ENCODE measurements around the gene PHC2. TPM values are rescaled to one million over a fixed set of nuclear protein-coding genes. Genes with fewer than 3 reads are reported as not detected.

PHC2 gene
- polyA plus RNA-seq, 1 donor from 2014 or later: 171 TPM

DNA sequence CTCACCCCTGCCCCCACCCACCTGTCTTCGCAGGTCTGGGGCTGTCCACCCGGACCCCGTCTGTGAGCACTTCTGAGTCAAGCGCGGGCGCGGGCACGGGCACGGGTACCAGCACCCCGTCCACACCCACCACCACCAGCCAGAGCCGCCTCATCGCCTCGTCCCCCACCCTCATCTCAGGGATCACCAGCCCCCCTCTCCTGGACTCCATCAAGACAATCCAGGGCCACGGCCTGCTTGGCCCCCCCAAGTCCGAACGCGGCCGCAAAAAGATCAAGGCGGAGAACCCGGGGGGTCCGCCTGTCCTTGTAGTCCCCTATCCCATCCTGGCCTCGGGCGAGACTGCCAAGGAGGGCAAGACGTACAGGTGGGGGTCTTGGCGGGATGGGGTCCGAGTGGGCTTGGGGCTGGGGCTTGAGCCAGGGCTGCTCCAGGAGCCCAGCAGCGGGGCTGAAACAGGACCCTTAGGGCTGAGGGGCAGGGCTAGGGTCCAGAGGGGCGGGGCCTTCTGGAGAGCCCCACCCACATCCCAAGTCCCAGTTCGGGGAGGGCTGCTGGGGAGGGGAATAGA, 150.7 kb downstream of the PHC2 start:
- no peak overlapping the region for H3K4me3 ChIP-seq (ENCODE audit: low read length)
- no peaks in the 10 kb centered on the region for H3K27me3 ChIP-seq (ENCODE audit: insufficient read depth, low read depth, low read length)
- no peaks in the 10 kb centered on the region for H3K9me2 ChIP-seq (ENCODE audit: insufficient read depth, low read length)
- H3K9me3 ChIP-seq (ENCODE audit: low read length): no peaks in the 10 kb centered on the region
- H3F3A ChIP-seq (ENCODE audit: insufficient read depth, low read length, poor library complexity, severe bottlenecking): no peaks in the 10 kb centered on the region
- TF ChIP-seq, protein P1, sequence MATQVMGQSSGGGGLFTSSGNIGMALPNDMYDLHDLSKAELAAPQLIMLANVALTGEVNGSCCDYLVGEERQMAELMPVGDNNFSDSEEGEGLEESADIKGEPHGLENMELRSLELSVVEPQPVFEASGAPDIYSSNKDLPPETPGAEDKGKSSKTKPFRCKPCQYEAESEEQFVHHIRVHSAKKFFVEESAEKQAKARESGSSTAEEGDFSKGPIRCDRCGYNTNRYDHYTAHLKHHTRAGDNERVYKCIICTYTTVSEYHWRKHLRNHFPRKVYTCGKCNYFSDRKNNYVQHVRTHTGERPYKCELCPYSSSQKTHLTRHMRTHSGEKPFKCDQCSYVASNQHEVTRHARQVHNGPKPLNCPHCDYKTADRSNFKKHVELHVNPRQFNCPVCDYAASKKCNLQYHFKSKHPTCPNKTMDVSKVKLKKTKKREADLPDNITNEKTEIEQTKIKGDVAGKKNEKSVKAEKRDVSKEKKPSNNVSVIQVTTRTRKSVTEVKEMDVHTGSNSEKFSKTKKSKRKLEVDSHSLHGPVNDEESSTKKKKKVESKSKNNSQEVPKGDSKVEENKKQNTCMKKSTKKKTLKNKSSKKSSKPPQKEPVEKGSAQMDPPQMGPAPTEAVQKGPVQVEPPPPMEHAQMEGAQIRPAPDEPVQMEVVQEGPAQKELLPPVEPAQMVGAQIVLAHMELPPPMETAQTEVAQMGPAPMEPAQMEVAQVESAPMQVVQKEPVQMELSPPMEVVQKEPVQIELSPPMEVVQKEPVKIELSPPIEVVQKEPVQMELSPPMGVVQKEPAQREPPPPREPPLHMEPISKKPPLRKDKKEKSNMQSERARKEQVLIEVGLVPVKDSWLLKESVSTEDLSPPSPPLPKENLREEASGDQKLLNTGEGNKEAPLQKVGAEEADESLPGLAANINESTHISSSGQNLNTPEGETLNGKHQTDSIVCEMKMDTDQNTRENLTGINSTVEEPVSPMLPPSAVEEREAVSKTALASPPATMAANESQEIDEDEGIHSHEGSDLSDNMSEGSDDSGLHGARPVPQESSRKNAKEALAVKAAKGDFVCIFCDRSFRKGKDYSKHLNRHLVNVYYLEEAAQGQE (IDR thresholded peaks at IDR 0.05; ENCODE audit: borderline replicate concordance): no peak
- TF ChIP-seq MXI1 (conservative IDR thresholded peaks at IDR 0.05; ENCODE audit: poor library complexity, severe bottlenecking): no peak
- no peak for TF ChIP-seq RAD21 (conservative IDR thresholded peaks at IDR 0.05)
- TF ChIP-seq, protein P2, sequence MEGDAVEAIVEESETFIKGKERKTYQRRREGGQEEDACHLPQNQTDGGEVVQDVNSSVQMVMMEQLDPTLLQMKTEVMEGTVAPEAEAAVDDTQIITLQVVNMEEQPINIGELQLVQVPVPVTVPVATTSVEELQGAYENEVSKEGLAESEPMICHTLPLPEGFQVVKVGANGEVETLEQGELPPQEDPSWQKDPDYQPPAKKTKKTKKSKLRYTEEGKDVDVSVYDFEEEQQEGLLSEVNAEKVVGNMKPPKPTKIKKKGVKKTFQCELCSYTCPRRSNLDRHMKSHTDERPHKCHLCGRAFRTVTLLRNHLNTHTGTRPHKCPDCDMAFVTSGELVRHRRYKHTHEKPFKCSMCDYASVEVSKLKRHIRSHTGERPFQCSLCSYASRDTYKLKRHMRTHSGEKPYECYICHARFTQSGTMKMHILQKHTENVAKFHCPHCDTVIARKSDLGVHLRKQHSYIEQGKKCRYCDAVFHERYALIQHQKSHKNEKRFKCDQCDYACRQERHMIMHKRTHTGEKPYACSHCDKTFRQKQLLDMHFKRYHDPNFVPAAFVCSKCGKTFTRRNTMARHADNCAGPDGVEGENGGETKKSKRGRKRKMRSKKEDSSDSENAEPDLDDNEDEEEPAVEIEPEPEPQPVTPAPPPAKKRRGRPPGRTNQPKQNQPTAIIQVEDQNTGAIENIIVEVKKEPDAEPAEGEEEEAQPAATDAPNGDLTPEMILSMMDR (IDR thresholded peaks at IDR 0.05; ENCODE audit: poor library complexity, severe bottlenecking): no peak
- no peak overlapping the region for H3K27ac ChIP-seq (ENCODE audit: low read length)
- no peaks in the 10 kb centered on the region for H3K79me2 ChIP-seq (replicated peaks; ENCODE audit: insufficient read depth, low read length)
- no peak overlapping the region for H3K4me2 ChIP-seq (ENCODE audit: low read length)
- H4K20me1 ChIP-seq (ENCODE audit: insufficient read depth): no peaks in the 10 kb centered on the region
- no peak overlapping the region for H2AFZ ChIP-seq (ENCODE audit: low read depth, low read length)
- H3K9ac ChIP-seq (ENCODE audit: low read length): no peak overlapping the region
- peaks cover 5% of the 10 kb centered on the region for H3K36me3 ChIP-seq (ENCODE audit: insufficient read depth, low read length)

GRCh38 chr1:33277488-33278084, 153.3 kb downstream of the PHC2 start:
- TF ChIP-seq, protein P1 (IDR thresholded peaks at IDR 0.05; ENCODE audit: borderline replicate concordance): no peak
- no peak for TF ChIP-seq EP300 (conservative IDR thresholded peaks at IDR 0.05; ENCODE audit: poor library complexity, severe bottlenecking)
- no peak for TF ChIP-seq TAF1 (IDR thresholded peaks at IDR 0.05; ENCODE audit: low read depth)
- TF ChIP-seq EZH2 (IDR thresholded peaks at IDR 0.05; ENCODE audit: borderline replicate concordance, insufficient read depth, low read length, poor library complexity, severe bottlenecking): no peak
- no peak for TF ChIP-seq RAD21 (conservative IDR thresholded peaks at IDR 0.05)
- no peak for TF ChIP-seq SMC3 (conservative IDR thresholded peaks at IDR 0.05; ENCODE audit: poor library complexity)
- TF ChIP-seq POLR2AphosphoS5 (IDR thresholded peaks at IDR 0.05): no peak
- TF ChIP-seq MXI1 (conservative IDR thresholded peaks at IDR 0.05; ENCODE audit: poor library complexity, severe bottlenecking): no peak
- TF ChIP-seq, protein P2 (IDR thresholded peaks at IDR 0.05; ENCODE audit: poor library complexity, severe bottlenecking): no peak
- H3K4me3 ChIP-seq (ENCODE audit: low read length): no peak overlapping the region
- no peak overlapping the region for H3K27ac ChIP-seq (ENCODE audit: low read length)
- H4K20me1 ChIP-seq (ENCODE audit: insufficient read depth): no peaks in the 10 kb centered on the region
- peaks cover 5% of the 10 kb centered on the region for H3K36me3 ChIP-seq (ENCODE audit: insufficient read depth, low read length)
- no peaks in the 10 kb centered on the region for H3F3A ChIP-seq (ENCODE audit: insufficient read depth, low read length, poor library complexity, severe bottlenecking)
- H3K27me3 ChIP-seq (ENCODE audit: insufficient read depth, low read depth, low read length): no peaks in the 10 kb centered on the region
- no peak overlapping the region for H2AFZ ChIP-seq (ENCODE audit: low read depth, low read length)
- no peak overlapping the region for H3K9ac ChIP-seq (ENCODE audit: low read length)
- no peak overlapping the region for H3K4me2 ChIP-seq (ENCODE audit: low read length)
- H3K9me2 ChIP-seq (ENCODE audit: insufficient read depth, low read length): no peaks in the 10 kb centered on the region
- H3K79me2 ChIP-seq (replicated peaks; ENCODE audit: insufficient read depth, low read length): peaks cover 6% of the 10 kb centered on the region
- H3K9me3 ChIP-seq (ENCODE audit: low read length): no peaks in the 10 kb centered on the region

Data from neural cell (in vitro differentiated cells).